ENCODE data around the gene ALDH1A1. TPM values are rescaled to one million over a fixed set of nuclear protein-coding genes. Genes with fewer than 3 reads are reported as not detected.

ALDH1A1 gene
- total and polyA plus RNA-seq, 2 of the 8 experiments (the other 6 are each of a cell fraction or from before 2014, with no cell fraction given), result 0.50 to 0.82 TPM

- no peak for TF ChIP-seq RNF2 (IDR thresholded peaks at IDR 0.05; ENCODE audit: borderline replicate concordance, low read depth, low read length, missing control alignments, poor library complexity, severe bottlenecking)
- TF ChIP-seq CHD1 (IDR thresholded peaks at IDR 0.05; ENCODE audit: low read depth, low read length), result no peak
- TF ChIP-seq RAD21 (IDR thresholded peaks at IDR 0.05 in 1 of 2, conservative IDR thresholded peaks at IDR 0.05 in 1 of 2; ENCODE audit: low read depth in 2 of 2, low read length in 2 of 2), result no peak
- TF ChIP-seq MAX (IDR thresholded peaks at IDR 0.05), result no peak
- TF ChIP-seq YY1 (IDR thresholded peaks at IDR 0.05; ENCODE audit: low read depth, low read length), result no peak
- no peak for TF ChIP-seq TAF1 (IDR thresholded peaks at IDR 0.05; ENCODE audit: low read depth, low read length)
- no peak for TF ChIP-seq SIN3A (conservative IDR thresholded peaks at IDR 0.05 in 1 of 2, IDR thresholded peaks at IDR 0.05 in 1 of 2; ENCODE audit: low read depth in 1 of 2, low read length in 2 of 2)
- no peak for TF ChIP-seq EZH2 (IDR thresholded peaks at IDR 0.05; ENCODE audit: low read depth, low read length, severe bottlenecking)
- TF ChIP-seq CTBP2 (IDR thresholded peaks at IDR 0.05; ENCODE audit: borderline replicate concordance, insufficient read depth, insufficient read length, low read length), result no peak
- no peak for TF ChIP-seq ATF3 (IDR thresholded peaks at IDR 0.05; ENCODE audit: insufficient read depth, low read depth, low read length)
- no peak for TF ChIP-seq JUND (IDR thresholded peaks at IDR 0.05; ENCODE audit: low read length)
- no peak for TF ChIP-seq TAF7 (optimal IDR thresholded peaks at IDR 0.05; ENCODE audit: borderline replicate concordance, low read depth, low read length)
- TF ChIP-seq POLR2A (IDR thresholded peaks at IDR 0.05; ENCODE audit: control extremely low read depth in 1 of 2, low read depth in 2 of 2, low read length in 2 of 2), result no peak
- TF ChIP-seq KDM1A (IDR thresholded peaks at IDR 0.05; ENCODE audit: borderline replicate concordance, low read length), result no peak
Measured at GRCh38 chr9:72894342-72894741, 58.5 kb downstream of the ALDH1A1 start (continued).

All from H1 (cell line).